ENCODE data around the gene ZNF674.

DNA sequence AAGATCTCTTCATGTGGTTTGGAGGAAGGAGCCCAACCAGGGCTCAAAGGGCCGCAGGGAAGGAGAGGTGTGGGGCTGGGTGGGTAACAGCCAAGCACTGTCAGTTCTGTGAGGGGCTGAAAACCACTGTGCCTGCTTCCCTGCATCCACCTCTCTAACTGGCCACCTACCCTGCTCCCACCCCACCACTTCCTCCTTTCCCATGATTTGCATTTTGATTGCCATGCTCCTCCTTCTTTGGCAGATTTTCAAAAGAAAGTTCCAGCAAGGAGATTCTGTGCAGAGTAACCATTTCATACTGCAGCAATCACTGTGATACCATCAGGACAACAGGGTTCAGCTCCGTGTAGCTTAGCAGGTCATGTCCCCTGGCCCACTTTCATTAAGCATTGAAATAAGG lies 1.8 kb downstream of the ZNF674 start:
- TF ChIP-seq, protein P1, sequence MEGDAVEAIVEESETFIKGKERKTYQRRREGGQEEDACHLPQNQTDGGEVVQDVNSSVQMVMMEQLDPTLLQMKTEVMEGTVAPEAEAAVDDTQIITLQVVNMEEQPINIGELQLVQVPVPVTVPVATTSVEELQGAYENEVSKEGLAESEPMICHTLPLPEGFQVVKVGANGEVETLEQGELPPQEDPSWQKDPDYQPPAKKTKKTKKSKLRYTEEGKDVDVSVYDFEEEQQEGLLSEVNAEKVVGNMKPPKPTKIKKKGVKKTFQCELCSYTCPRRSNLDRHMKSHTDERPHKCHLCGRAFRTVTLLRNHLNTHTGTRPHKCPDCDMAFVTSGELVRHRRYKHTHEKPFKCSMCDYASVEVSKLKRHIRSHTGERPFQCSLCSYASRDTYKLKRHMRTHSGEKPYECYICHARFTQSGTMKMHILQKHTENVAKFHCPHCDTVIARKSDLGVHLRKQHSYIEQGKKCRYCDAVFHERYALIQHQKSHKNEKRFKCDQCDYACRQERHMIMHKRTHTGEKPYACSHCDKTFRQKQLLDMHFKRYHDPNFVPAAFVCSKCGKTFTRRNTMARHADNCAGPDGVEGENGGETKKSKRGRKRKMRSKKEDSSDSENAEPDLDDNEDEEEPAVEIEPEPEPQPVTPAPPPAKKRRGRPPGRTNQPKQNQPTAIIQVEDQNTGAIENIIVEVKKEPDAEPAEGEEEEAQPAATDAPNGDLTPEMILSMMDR (IDR thresholded peaks at IDR 0.05) = no peak
- no peak for TF ChIP-seq POLR2A (IDR thresholded peaks at IDR 0.05)
- TF ChIP-seq POLR2AphosphoS5 (IDR thresholded peaks at IDR 0.05; ENCODE audit: insufficient read depth in 1 of 2, low read depth in 1 of 2) = no peak
